GM11168 (cell line): ENCODE measurements around the gene TSGA10IP.

ENCODE experiments used
- in situ Hi-C: fragments of 300-500 bp; cut with MboI; formaldehyde crosslinking; loops from one replicate; pipeline ENCODE4 v1.12.0; 2022; ENCODE audit warnings: low sequenced_read_pairs; ENCODE audit not compliant: unreplicated experiment

The TSGA10IP gene

DNA sequence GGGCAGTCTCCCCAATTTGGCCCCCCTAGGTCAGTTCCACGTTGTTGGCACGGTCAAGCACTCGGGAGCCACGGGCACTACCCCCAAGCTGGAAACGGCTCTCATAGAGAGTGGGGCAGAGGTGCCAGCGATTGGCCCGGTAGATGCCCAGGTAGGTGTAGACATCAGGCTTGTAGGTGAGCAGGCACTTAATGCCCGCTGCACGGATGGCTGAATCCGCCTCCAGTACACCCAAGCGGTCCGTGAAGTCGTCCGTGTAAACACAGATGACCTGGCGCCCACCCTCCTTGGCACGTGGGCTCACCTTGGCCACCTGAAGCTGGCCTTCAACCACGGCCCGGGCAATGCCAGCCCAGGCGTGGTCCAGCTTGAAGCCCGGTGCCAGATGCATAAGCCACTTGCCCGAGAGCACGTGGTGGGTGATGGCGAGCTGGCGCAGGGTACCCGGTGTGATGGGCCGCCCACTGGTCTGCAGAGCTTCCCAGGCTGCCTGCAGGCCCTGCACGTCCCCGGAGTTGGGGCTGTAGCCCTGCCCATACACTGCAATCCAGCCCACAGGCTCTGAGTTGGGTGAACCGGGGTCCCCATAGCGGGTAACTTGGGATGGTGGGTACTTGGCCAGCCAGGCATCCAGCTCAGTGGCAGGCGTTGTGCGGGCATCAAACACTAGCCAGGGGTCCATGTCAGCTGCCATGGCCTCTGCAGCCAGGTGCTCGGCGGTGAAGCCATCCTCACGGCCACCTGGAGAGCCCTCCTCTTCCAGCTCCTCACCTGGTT is 27.7 kb upstream of the TSGA10IP start:
- in situ Hi-C loops, result no loop called here

DNA sequence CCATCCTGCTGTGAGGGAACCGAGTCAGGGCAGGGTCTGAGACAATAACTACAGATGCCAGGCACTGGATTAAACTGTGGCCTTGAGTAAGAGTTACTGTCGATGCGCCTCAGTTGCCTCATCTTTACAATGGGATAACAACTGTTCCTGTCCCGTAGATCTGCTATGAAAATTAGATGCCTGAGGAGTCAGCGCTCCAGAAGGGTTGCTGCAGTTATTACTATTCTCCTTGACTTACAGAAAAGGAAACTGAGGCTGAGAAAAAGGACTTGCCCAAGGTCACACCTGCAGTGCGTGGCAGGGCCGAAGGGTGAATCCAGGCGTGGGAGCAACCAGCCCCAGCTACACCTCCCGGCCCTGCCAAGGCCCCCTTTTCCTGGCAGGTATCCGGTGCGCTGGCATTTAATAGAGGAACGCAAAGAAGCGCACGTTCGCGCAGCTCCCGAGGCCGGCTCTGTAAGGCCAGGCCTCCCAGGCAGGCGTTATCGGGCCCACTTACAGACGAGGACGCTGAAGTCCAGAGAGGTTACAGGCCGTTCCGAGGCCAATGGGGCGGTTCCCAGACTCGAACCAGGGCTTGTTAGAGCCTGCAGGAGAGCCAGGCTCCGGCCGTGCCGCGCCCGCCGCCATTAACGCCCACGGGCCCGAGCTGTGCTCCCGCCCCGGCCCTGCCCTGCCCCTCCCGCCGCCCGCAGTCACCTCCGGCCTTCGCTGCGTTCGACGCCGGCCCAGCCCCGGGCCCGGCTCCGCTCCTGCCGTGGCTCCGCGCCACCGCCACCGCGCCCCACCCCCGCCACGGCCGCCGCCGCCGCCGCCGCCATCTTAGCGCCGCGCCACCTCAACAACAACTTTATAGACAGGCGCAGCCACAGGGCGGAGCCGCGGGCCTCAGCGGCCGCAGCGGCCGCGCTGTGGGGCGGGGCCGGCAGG is 26.8 kb upstream of the TSGA10IP start, which contains the start of gene C11orf68:
Gene C11orf68, minus strand, starts transcription at position 852 of the 930 bp plus-strand sequence. Its CDS starts 31 bp downstream, at position 821.
- in situ Hi-C loops, result no loop called here

DNA sequence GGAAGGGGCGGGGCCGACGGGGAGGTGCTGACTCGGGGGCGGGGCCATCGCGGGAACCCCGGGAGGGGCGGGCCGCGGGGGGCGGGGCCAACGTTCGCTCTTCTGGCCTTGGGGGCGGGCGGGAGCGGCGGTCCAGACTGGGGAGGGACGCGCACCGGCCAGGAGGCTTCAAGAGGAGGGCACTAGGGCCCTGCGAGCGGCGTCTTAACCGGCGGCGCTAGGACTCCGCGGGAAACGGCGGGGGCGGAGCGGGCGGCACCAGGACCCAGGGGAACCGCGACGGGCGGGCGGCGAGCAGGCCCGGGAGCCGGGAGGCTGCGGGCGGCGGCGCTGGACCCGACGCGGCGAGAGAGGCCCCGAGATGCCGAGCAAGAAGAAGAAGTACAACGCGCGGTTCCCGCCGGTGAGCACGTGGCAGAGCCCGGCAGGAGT is 26.1 kb upstream of the TSGA10IP start, which contains the start of gene DRAP1:
Gene DRAP1, plus strand, starts transcription at position 286 of the 432 bp plus-strand sequence. Its CDS starts 76 bp downstream, at position 362.
- in situ Hi-C loops, result no loop called here

DNA sequence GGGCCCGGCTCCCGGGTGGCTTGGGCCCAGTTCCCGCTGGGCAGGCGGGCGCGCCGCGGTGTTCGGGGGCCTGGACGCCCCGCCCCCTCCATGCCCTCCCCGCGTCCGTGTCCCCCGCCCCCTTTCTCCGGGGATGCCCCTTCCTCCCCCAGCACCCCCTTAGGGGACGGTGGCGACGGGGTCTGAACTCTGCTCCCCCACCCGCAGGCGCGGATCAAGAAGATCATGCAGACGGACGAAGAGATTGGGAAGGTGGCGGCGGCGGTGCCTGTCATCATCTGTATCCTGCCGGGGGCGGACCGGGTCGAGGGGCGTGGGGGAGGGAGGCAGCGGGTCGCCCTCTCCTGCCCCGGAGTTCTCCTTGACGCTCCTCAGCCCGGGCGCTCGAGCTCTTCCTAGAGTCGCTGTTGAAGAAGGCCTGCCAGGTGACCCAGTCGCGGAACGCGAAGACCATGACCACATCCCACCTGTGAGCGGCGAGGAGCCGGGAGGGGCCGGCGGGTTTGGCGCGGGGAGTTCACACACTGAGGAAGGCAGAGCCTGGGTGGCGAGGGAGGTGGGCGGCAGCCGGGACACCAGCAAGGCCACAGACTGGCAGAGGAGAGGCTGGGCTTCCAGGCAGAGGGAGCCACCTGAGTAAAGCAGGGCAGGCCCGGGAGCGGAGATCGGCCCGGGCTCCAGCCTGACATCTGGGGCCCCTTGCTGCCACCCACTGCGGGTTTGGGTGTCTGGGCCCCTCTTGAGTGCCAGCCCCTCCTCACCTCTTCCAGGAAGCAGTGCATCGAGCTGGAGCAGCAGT is 25.5 kb upstream of the TSGA10IP start:
- in situ Hi-C loops, result no loop called here

DNA sequence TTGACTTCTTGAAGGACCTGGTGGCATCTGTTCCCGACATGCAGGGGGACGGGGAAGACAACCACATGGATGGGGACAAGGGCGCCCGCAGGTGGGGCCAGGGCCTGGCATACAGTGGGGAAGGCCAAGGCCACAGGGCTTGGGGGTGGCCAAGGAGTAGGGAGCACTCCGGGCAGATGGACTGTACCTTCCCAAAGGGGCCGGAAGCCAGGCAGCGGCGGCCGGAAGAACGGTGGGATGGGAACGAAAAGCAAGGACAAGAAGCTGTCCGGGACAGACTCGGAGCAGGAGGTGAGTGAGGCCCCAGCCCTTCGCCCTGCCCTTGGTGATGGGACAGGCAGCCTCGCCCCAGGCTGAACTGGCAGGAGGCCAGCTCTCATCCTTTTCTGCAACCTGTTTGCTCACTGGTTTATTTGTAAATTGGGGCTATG is 24.9 kb upstream of the TSGA10IP start:
- in situ Hi-C loops, result no loop called here

DNA sequence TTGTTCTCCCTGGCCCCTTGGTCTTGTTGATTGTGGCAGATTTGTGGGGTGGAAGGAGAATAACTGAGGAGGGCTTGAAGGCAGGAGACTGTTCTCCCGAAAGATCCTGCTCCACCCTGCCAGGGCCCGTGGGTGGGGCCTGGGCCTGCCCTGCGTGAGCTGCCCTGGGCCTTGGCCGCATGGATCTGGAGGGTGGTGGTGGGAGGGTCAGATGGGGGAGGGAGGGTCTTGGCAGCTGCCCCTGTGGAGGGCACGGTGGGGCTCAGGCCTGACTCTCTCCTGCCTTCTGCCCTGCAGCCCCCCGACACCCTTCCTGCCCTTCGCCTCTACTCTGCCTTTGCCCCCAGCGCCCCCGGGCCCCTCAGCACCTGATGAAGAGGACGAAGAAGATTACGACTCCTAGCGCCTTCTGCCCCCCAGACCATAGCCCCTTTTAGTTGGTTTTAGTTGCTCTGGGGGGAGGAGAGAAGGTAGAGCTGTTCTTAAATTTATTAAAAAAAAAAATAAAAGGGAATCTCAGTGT is 24.2 kb upstream of the TSGA10IP start:
- in situ Hi-C loops, result no loop called here

DNA sequence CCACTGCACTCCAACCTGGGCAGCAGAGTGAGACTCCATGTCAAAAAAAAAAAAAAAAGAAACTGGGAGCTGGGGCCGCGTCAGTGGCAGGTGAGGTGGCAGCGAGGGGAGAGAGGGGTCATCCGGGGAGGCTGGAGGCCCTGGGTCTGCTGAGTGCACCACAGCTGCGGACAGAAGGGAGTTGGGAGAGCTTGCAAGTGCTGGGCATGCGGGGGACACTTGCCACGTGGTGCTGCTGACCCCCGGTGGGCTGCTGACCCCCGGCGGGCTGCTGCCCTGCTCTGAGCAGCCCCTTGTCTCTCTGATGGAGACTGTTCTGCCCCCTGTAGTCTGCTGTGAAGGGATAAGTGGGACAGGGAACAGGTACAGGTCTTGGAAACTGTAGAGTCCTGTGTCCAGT is 23.4 kb upstream of the TSGA10IP start:
- in situ Hi-C loops, result no loop called here

DNA sequence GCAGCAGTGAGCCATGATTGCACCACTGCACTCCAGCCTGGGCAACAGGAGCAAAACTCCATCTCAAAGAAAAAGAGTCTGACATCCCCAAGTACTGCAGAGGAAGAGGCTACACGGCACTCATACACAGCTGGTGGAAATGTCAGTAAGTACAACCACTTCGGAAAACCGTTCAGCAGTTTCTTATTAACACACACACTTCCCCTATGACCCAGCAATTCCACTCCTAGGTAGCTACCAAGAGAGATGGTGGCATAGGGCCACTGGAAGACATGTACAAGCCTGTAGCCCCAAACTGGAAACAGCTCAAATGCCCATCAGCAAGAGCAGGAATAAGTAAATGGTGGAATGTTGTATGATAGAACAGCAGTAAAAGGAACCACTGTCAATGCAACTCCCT is 22.7 kb upstream of the TSGA10IP start:
- in situ Hi-C loops, result no loop called here

DNA sequence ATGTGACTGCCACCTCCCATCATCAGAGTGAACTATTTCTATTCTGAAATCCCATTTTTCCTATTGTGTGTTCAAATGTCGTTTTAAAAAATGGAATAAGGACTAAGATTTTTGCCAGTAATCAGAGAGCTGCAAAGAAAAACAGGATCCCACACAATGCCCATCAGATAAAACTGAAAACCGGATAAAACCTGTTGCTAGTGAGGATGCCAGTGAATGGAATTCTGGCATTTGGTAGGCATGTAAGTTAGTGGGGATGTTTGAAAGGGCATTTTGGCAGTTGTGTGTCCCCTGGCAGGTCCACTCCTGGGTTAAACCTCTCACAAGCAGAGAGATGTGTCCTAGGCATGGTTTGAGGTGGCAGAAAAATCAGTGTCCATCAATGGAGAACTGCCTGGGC is 19.9 kb upstream of the TSGA10IP start:
- in situ Hi-C loops, result no loop called here

DNA sequence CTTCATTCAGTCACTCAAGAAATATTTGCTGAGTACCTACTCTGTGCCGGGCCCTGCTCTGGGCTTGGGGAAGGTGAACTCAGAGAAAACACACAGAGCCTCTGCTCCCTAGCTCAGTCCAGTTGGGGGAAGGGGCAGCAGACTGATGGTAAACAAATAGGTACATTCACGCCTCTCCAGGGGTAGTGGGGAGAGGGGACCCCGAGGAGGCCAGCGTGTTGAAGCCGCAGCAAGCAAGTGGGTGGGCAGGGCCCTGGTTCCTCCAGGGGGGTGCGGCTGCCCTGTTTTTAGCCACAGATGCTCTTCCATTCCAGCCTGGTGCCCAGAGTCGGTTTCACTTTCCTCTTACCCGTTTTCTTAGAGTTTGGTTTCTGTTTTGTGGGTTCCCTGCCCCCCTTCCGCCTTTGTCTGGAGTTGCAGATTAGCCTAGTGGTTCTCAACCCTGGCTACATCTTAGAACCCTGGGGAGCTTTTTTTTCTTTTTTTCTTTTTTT is 17.3 kb upstream of the TSGA10IP start:
- in situ Hi-C loops, result no loop called here

DNA sequence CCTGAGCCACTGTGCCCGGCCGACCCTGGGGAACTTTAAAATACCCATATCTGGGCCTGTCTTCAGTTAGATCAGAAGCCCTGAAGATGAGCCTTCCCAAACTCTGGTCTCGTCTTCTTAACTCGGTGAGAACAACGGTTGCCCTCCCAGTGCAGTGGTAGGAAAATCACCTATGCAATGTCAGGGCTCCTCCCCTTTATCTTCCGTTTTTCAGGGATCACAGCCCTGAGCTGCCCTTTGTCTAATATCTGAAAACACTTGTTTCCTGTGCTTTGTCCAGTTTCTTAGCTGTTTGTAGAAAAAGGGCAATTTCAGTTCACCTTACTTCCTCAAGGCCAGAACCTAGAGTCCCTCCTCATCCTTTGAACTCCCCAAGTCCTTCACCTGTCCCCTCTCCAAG is 16.6 kb upstream of the TSGA10IP start:
- in situ Hi-C loops, result no loop called here

DNA sequence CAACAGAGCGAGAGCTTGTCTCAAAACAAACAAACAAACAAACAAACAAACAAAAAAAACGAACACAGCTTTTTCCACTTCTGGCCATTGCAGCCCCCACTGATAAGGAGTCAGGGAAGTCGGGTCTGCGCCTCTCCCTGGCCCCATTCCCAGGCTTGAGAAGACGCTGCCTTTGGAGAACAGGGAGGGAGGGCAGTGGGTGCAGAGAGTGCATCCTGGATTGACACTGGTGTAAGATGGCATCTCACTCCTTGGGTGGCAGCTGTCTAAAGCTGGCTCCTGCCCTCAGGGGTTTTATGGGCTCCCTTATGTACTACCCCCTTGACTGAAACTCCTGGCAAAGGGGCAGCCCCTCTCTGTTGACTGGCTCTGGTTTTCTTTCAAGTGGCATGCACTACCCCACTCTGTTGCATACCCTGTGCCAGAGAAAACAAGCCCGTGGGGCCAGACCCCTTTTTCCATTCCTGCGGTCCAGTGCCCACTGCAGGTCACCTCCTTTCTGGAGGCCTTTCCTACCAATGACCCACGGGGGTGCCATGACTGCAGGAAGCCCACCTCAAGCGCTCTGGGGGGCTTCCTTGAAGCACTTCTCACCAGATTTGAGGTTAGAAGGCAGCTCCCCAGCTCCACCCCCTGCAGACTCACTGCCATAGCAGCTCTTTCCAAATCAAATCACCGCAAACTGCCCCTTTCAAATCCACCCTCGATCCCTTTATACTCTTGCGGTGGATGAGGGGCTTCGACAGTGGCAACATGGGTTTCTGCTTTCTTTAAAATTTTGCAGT is 13.3 kb upstream of the TSGA10IP start:
- in situ Hi-C loops, result no loop called here

DNA sequence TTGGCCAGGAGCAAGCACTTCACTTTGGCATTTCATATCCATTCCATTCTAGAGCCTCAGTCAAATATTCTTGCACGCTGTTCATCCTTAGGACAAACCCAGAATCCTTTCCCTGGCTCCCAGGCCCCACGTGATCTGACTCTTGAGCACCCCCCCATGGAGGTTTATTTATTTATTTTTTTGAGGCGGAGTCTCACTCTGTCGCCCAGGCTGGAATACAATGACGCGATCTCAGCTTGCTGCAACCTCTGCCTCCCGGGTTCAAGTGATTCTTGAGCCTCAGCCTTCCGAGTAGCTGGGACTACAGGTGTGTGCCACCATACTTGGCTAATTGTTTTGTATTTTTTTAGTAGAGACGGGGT is 12.7 kb upstream of the TSGA10IP start:
- in situ Hi-C loops, result no loop called here

DNA sequence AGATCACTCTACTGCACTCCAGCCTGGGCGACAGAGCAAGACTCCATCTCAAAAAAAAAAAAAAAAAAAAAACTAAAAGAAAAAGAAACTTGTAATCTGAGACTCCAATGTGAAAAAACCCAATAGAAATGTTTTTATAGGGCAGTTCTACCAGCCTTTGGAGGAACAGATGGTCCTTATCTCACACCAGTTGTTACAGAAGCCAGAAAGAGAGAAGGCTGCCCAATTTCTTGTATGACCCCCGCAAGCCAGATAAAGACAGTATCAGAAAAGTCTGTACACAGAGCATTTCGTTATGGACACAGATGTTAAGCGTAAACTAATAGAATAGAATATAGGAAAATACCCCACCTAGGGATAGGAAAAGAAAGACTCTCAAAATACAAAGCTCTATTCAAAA is 11.3 kb upstream of the TSGA10IP start:
- in situ Hi-C loops, result no loop called here

DNA sequence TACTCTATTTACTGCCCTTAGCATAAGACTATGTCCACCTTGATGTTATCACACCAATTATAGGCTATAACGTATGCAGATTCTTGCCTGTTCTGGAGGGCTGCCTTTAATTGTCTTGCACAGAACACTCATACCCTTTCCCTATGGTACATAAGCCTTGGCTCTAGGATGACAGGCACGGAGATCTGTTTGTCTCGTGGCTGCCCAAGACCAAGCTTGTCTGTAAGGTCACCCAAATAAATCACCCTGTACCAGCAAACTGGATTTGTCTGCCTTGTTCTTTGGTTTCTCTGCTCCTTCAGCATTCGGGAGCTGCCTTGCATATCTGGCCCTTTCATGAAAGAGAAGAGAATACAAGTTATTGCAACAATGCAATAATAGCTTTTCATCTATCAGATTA is 7.5 kb upstream of the TSGA10IP start:
- in situ Hi-C loops, result no loop called here

DNA sequence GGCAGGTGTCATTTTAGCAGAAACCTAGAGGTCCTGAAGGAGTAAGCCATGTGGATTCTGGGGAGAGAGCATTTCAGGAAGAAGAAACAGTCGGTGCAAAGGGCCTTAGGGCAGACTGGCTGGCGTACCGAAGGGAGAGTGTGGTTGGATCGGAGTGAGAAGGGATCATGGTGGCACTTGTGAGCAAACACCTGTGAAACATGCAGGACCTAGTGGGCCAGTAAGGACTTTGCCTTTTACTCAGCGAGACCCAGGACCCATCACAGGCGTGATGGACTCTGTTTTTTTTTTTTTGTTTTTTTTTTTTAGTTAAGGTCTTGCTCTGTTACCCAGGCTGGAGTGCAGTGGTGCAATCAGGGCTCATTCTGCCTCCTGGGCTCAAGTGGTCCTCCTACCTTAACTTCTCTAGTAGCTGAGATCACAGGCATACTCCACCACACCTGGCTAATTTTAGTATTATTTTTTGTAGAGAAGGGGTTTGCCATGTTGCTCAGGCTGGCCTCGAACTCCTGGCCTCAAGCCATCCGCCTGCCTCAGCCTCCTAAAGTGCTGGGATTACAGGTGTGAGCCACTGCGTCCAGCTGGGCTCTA is 3.5 kb upstream of the TSGA10IP start:
- in situ Hi-C loops, result no loop called here

DNA sequence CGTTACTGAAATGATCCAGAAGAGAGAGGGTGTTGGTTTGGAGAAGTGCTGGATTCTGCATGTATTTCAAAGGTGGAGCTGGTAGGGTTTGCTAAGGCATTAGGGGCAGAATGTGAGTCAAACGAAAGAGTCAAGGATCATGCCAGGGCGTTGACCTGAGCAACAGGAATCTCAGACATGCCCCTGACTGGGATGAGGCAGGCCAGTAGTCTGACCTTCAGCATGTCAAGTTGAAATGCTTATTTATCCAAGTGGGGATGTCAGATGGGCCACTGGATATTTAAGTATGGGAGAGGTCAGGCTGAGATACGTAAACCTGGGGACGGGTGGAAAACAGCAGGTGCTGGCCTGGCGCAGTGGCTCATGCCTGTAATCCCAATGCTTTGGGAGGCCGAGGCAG is 2.7 kb upstream of the TSGA10IP start:
- in situ Hi-C loops, result no loop called here

DNA sequence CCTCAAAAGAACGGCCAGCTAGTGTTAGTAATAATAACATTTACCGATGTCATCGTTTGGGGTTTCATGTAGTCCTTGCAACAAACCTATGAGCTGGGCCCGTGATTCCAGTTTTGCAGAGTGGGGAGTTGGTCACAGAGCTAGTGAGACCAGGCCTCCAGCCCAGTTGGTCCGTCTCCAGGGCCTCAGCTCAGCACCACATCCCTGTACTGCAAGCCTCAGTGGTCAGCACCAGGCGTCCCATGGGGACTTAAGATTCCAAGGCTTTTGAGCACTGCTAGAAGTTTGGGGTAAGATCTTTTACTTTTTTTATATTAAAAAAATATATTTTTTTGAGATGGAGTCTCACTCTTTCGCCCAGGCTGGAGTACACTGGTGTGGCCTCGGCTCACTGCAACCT is 1.1 kb upstream of the TSGA10IP start:
- in situ Hi-C loops, result no loop called here

DNA sequence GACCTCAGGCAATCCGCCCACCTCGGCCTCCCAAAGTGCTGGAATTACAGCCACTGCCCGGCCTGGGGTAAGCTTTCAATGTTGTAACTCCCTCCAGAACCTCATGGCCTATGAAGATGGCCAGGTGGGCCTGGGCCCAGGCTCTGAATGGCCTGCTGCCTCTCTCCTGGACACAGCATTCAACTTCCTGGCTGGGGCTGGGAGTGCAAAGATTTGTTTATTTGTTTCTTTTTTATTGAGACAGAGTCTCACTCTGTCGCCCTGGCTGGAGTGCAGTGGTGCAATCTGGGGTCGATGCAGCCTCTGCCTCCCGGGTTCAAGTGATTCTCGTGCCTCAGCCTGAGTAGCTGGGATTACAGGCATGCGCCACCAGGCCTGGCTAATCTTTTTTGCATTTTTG is 513 bp upstream of the TSGA10IP start:
- in situ Hi-C loops, result no loop called here
